HG02970 (cell line): ENCODE results near the gene MDH2.
"Not testable (repeated sequence)": the region's sequence is repeated elsewhere in the genome, so short reads cannot be mapped to it uniquely, and the experiment has no call there.

ENCODE experiments used
- ATAC-seq: cut with Tn5 transposase; IDR thresholded peaks from one replicate; pipeline ENCODE4 v1.9.1; 2021; ENCODE audit warnings: mild to moderate bottlenecking, moderate library complexity, moderate number of reproducible peaks; ENCODE audit not compliant: unreplicated experiment, low FRiP score

The MDH2 gene

DNA sequence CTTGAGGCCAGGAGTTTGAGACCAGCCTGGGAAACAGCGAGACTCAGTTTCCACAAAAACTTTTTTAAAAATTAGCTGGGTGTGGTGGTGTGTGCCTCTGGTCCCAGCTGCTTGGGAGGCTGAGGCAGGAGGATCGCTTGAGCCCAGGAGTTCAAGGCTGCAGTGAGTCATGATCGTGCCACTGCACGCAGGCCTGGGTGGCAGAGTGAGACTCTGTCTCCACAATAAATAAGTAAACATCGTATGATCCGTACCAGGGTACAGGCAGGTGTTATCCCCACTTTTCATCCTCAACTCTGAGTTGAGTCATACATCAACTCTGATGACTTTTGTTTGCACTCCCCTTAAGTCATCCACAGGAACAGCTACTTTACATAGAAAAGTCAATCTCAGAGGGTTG is 58.2 kb downstream of the MDH2 start:
- ATAC-seq: not testable (repeated sequence)

DNA sequence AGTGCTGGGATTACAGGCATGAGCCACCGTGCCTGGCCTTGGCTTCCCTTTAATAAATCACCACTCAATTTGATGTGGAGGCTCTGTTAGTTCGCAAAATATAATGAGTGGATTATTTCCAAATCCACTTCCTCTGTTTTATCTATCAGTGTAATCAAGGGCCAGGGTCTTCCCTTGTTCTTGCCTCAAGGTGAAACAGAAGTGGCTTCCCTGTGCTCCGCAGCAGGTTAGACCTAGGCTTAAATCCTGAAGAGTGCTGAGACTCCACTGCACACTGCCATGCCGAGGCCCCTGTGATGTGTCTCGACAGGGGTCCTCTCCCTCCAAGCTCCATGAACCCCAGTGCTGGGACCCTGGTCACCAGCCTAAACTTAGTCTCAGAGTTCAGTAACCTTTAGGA is 59.0 kb downstream of the MDH2 start:
- ATAC-seq: no peak

DNA sequence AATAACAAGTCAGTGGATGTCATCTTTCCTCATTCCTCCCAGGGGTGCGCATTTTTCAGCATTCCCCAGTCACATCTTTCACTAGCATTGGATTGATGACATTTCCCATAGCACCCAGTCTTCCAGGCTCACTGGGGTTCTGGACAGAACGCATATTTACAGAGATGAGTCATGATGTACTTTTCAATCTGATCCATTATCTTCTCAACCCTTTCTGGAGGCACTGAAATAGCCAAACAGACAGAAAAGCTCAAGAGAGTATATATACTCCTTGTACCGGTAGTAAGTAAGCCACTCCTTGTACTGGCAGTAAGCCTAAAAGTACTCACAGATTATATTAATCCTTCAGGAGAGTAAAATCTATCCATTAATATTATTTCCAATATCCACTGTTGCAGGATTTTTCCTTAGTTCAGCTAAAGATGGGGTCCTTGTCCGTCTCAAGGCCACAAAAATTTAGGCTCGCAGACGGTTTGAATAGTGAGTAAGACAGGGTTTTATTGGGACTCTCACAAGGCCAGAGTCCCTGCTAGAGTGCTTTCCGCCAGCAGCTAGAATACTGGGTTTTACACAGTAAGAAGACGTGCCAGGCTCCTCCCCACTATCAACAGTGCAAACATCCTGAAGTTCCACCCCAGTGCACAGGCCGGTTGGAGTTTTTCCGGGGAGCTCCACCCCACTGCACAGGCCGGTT is 60.8 kb downstream of the MDH2 start:
- no peak for ATAC-seq

DNA sequence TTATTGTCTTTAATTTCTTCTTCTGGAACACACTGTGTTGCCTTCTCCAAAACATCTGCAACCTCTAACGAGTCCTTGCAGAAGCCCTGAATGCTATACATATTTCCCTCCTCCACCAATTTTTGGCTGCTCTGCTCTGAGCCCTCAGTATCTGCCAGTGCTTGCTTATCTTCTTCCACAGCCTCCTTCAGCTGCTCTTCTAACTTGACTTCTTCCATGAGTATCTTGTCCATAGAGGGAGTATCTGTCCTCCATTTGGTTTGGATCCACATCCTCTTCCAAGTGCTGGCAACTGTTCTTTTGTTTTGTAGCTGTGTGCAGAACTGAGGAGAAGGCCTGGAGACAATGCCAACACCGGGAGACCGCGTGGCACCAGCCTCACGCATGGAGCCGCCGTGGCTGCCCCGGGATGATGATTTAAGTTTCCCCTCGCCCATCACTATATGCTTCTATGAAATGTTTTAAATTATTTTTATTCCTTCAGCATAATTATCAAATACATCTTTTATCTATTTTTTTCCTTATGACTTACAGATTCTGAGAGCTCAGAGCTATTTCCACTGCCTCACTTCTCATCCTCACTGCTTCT is 65.2 kb downstream of the MDH2 start:
- ATAC-seq: not testable (repeated sequence)

DNA sequence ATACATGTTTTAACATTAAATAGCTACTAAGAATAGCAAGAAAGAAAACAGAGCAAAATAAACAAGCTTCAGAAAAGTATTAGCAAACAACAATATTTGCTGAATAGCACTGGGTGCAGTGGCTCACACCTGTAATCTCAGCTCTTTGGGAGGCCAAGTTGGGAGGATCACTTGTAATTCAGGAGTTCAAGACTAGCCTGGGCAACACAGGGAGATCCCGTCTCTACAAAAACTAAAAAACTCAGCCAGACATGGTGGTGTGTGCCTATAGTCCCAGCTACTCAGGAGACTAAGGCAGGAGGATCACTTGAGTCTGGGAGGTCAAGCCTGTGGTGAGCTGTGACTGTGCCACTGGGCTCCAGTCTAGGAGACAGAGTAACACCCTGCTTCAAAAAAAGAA is 66.8 kb downstream of the MDH2 start:
- not testable (repeated sequence) for ATAC-seq
